HG03520 (cell line): ENCODE data around the gene ORAI1.

Experiments
- ATAC-seq: cut with Tn5 transposase; IDR thresholded peaks from one replicate; pipeline ENCODE4 v1.9.1; 2021; ENCODE audit warnings: mild to moderate bottlenecking, moderate library complexity; ENCODE audit not compliant: unreplicated experiment

The ORAI1 gene

GRCh38 chr12:121689430-121689829 lies 63.1 kb downstream of the ORAI1 start:
- no peak for ATAC-seq
